SK-N-SH (cell line): ENCODE data around the gene GRB2. TPM values are rescaled to one million over a fixed set of nuclear protein-coding genes. Genes with fewer than 3 reads are reported as not detected.
"Not testable (repeated sequence)": the region's sequence is repeated elsewhere in the genome, so short reads cannot be mapped to it uniquely, and the experiment has no call there.

Experiments
- CTCF ChIA-PET: fragments of 300-600, 350-600 bp; formaldehyde crosslinking; extraction: SDS; loops from one replicate; lab custom pipeline; 2021; lab: Yijun Ruan, JAX
- POLR2A ChIA-PET: fragments of 350-600 bp; sonication (Branson Sonifier 250); formaldehyde crosslinking; extraction: SDS; loops from one replicate; lab custom pipeline; 2020; ENCODE audit warnings: antibody characterized with exemption, inconsistent platforms; lab: Yijun Ruan, JAX
- DNase-seq: peaks from one replicate; pipeline ENCODE4 v3.0.0; 2012
- H2AFZ ChIP-seq: fragments of 200-600 bp; sonication (generic); 2 replicates; pipeline ENCODE4 v1.8.1; 2016; ENCODE audit warnings: antibody characterized with exemption, mild to moderate bottlenecking, low read depth
- H3F3A ChIP-seq: fragments of 200-600 bp; sonication (generic); replicated peaks from 2 replicates; pipeline ENCODE3; 2016; ENCODE audit warnings: antibody characterized with exemption, mild to moderate bottlenecking; ENCODE audit not compliant: insufficient read depth
- H3K27ac ChIP-seq, 2 experiments: fragments of 200-500 bp in 1 of 2; fragments of 200-600 bp in 1 of 2; sonication (Bioruptor generic) in 1 of 2; sonication (generic), shearing (Covaris generic) in 1 of 2; 2 replicates each; pipeline versions ENCODE4 v1.5.1 to v1.6.1; 2014 to 2016; ENCODE audit warnings: low read depth in 2 of 2, inconsistent platforms in 1 of 2, low read length in 1 of 2, mild to moderate bottlenecking in 1 of 2, mixed read lengths in 1 of 2
- H3K27me3 ChIP-seq: fragments of 200-600 bp; sonication (generic), shearing (Covaris generic); 2 replicates; pipeline ENCODE4 v1.6.1; 2016; ENCODE audit warnings: mixed run types; ENCODE audit not compliant: insufficient read depth
- H3K36me3 ChIP-seq, 2 experiments: fragments of 200-500 bp in 1 of 2; fragments of 200-600 bp in 1 of 2; sonication (Bioruptor generic) in 1 of 2; sonication (generic) in 1 of 2; replicated peaks in 1 of 2; 2 replicates each; pipeline versions ENCODE3 to v1.5.1; 2014 to 2016; ENCODE audit warnings: low read length in 1 of 2, mild to moderate bottlenecking in 1 of 2; ENCODE audit not compliant: insufficient read depth in 2 of 2, control insufficient read depth in 1 of 2
- H3K4me1 ChIP-seq, 2 experiments: fragments of 200-500 bp in 1 of 2; fragments of 200-600 bp in 1 of 2; sonication (Bioruptor generic) in 1 of 2; sonication (generic), shearing (Covaris generic) in 1 of 2; 2 replicates each; pipeline versions ENCODE4 v1.5.1 to v1.6.1; 2014 to 2016; ENCODE audit warnings: low read depth in 1 of 2, low read length in 1 of 2, mixed run types in 1 of 2; ENCODE audit not compliant: insufficient read depth in 2 of 2, control insufficient read depth in 1 of 2
- H3K4me2 ChIP-seq: fragments of 200-600 bp; sonication (generic), shearing (Covaris generic); 2 replicates; pipeline ENCODE4 v1.6.1; 2017; ENCODE audit warnings: mixed run types
- H3K4me3 ChIP-seq, 2 experiments: fragments of 200-500 bp in 1 of 2; fragments of 200-600 bp in 1 of 2; sonication (Bioruptor generic) in 1 of 2; sonication (generic), shearing (Covaris generic) in 1 of 2; 2 replicates each; pipeline versions ENCODE4 v1.5.1 to v1.8.1; 2014 to 2016; ENCODE audit warnings: low read depth in 2 of 2, inconsistent platforms in 1 of 2, low read length in 1 of 2, mild to moderate bottlenecking in 1 of 2, mixed read lengths in 1 of 2, moderate library complexity in 1 of 2
- H3K79me2 ChIP-seq: fragments of 200-600 bp; sonication (generic); 2 replicates; pipeline ENCODE4 v1.8.1; 2017; ENCODE audit warnings: mild to moderate bottlenecking; ENCODE audit not compliant: insufficient read depth
- H3K9ac ChIP-seq: fragments of 200-600 bp; sonication (generic); 2 replicates; pipeline ENCODE4 v1.6.1; 2017; ENCODE audit warnings: mixed run types
- H3K9me2 ChIP-seq: fragments of 200-600 bp; sonication (generic); 2 replicates; pipeline ENCODE4 v1.6.1; 2017; ENCODE audit warnings: mixed run types
- H3K9me3 ChIP-seq: fragments of 200-600 bp; sonication (generic); 2 replicates; pipeline ENCODE4 v1.6.1; 2017; ENCODE audit warnings: mixed run types, mild to moderate bottlenecking, moderate library complexity
- H4K20me1 ChIP-seq: fragments of 200-600 bp; sonication (generic); 2 replicates; pipeline ENCODE4 v1.6.1; 2017; ENCODE audit warnings: mild to moderate bottlenecking, mixed run types; ENCODE audit not compliant: insufficient read depth
- JUND ChIP-seq: IDR thresholded peaks from 2 replicates; pipeline ENCODE4 v1.4.0; 2012
- NFIC ChIP-seq: IDR thresholded peaks from 2 replicates; pipeline ENCODE4 v1.4.0; 2012; ENCODE audit warnings: borderline replicate concordance
- RFX5 ChIP-seq: IDR thresholded peaks from 2 replicates; pipeline ENCODE4 v1.6.1; 2012; ENCODE audit warnings: mild to moderate bottlenecking, improper control_type of control experiment, low read length
- SMC3 ChIP-seq: IDR thresholded peaks from 2 replicates; pipeline ENCODE4 v1.6.1; 2012; ENCODE audit warnings: low read depth, low read length, improper control_type of control experiment
- TCF12 ChIP-seq: IDR thresholded peaks from 2 replicates; pipeline ENCODE4 v1.4.0; 2012
- USF2 ChIP-seq: fragments of 150-350 bp; IDR thresholded peaks from 2 replicates; pipeline ENCODE4 v1.6.1; 2017; ENCODE audit warnings: antibody characterized with exemption, low read length, low read depth, borderline replicate concordance
- WGBS: methylation state at CpG from one replicate; pipeline ENCODE4 v1.1.6; 2017; ENCODE audit warnings: low lambda C conversion rate; 5-methylcytosine and 5-hydroxymethylcytosine counted together
- polyA plus RNA-seq, 3 experiments: library from polyadenylated mRNA; depleted of rRNA; stranded (reverse); fragments of >200 nt; gene quantifications; 2 replicates each; pipeline ENCODE4 v1.2.3, GENCODE V29; 2012
- TF ChIP-seq, protein P1 (sequence below): fragments of 150-350 bp; IDR thresholded peaks from 2 replicates; pipeline ENCODE4 v1.6.1; 2016; ENCODE audit warnings: mild to moderate bottlenecking, low read depth, low read length

The GRB2 gene
- polyA plus RNA-seq, 1 of the 3 experiments (the other 2 are of a cell fraction), result 89.6 TPM

DNA sequence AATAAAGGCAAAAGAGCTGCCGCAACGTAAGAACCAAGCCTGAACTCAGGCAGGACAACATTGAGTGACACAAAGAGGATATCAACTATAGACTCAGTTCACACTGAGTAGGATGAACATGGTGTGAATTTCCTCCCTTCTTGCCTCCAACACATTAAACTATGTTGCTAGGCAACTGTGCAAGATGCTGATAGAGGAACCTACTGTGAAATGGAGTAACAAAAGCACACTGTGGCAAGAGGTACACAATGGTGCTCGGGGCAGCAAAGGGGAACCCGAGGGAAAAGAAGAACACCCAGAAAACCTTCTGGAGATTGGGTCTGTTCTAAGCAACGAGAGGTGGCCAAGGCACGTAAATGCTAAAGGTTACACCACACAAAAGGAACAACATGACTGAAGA lies 34.1 kb downstream of the GRB2 start (continued):
- TF ChIP-seq JUND (no peak), SMC3 (no peak), TCF12 (no peak), RFX5 (no peak), USF2 (no peak)
- TF ChIP-seq, protein P1, sequence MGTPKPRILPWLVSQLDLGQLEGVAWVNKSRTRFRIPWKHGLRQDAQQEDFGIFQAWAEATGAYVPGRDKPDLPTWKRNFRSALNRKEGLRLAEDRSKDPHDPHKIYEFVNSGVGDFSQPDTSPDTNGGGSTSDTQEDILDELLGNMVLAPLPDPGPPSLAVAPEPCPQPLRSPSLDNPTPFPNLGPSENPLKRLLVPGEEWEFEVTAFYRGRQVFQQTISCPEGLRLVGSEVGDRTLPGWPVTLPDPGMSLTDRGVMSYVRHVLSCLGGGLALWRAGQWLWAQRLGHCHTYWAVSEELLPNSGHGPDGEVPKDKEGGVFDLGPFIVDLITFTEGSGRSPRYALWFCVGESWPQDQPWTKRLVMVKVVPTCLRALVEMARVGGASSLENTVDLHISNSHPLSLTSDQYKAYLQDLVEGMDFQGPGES, result no peak

DNA sequence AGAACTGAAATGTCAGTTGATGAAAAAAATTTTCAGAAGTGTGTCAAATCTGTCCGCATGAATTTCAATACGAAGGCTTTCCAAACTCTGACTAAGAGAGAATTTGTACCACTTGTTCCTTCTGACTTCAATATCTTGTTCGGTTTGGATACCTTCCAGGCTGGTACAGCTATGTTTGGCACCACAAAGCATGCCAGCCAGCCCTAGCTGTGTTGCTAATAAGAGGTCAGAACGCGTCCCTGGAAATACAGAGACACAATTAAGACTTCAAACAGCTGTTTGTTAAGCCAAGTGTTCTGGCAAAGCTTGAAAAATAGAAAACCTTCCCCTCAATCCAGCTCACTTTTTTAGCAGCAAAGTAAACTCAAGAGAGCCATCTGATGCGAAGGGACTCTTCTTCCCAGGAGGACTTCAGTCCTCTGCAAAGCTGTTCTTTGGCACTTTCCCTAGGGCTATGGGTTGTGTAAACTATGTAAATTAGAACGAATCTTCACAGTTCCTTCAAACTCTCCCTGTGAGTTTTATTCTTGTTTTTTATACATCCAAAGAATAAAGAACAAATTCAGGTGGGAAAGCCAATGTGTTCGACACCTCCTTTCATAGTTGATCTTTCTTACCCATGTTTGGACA lies 35.1 kb downstream of the GRB2 start:
- 0 out of 2 replicates have a peak, but pooled peaks have one; percentile 21 for TF ChIP-seq NFIC
- no peak for TF ChIP-seq RFX5
- peak overlapping the region in 1 of 2 experiments; percentile 2; a peak in 1 of 4 replicates for H3K27ac ChIP-seq
- peaks cover 99% of the 10 kb centered on the region for H4K20me1 ChIP-seq
- ChIA-PET POLR2A (no interaction called here), CTCF (interaction anchor here (1.0 to 1.8 kb wide), 7 partner anchors 10 to 99 kb away, joined by 3 to 7 read pairs (median 4); partner anchors contain the start of genes MIF4GD and SLC25A19)
- H3K27me3 ChIP-seq, result no peaks in the 10 kb centered on the region
- no peaks in the 10 kb centered on the region for H3K9me2 ChIP-seq
- H3K4me3 ChIP-seq, result no peak overlapping the region
- no peak for DNase-seq
- H3F3A ChIP-seq, result peaks cover 6% of the 10 kb centered on the region
- H3K9ac ChIP-seq, result no peak overlapping the region
- H3K4me2 ChIP-seq, result no peak overlapping the region
- WGBS, result 73% methylated on average over 8 of the region's 8 CpGs
- peaks cover 98% of the 10 kb centered on the region for H3K79me2 ChIP-seq
- no peaks in the 10 kb centered on the region for H3K9me3 ChIP-seq
- no peak overlapping the region for H2AFZ ChIP-seq
- peaks cover 5 to 12% of the 10 kb centered on the region in 2 experiments; a peak in 3 of 4 replicates for H3K4me1 ChIP-seq
- peaks cover 0 to 11% of the 10 kb centered on the region in 2 experiments for H3K36me3 ChIP-seq

DNA sequence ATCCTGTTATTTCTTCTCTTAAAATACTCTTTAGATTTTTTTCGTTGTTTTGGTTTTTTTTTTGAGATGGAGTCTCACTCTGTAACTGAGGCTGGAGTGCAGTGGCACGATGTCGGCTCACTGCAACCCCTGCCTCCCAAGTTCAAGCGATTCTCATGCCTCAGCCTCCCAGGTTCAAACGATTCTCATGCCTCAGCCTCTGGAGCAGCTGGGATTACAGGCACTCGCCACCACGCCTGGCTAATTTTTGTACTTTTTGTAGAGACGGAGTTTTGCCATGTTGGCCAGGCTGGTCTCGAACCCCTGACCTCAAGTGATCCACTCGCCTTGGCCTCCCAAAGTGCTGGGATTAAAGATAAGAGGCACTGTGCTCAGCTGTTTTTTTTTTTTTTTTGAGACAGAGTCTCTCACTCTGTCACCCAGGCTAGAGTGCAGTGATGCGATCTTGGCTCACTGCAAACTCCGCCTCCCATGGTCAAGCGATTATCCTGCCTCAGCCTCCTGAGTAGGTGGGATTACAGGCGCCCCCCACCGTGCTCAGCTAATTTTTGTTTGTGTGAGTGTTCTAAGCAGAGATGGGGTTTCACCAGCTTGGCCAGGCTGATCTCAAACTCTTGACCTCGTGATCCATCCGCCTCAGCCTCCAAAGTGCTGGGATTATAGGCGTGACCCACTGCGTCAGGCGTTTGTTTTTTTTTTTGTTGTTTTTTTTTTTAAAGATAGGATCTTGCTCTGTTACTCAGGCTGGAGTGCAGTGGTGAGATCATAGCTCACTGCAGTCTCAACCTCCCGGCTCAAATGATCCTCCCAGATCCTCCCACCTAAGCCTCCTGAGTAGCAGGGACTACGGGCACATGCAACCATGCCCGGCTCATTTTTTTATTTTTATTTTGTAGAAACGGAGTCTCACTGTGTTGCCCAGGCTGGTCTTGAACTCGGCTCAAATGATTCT lies 37.4 kb downstream of the GRB2 start:
- H3K36me3 ChIP-seq, H3K27ac ChIP-seq, H3K9me2 ChIP-seq, H3K4me2 ChIP-seq, H3K27me3 ChIP-seq, H3K9me3 ChIP-seq, H3K4me3 ChIP-seq, H2AFZ ChIP-seq, POLR2A ChIA-PET, DNase-seq, H3K9ac ChIP-seq: not testable (repeated sequence)
- CTCF ChIA-PET, result interaction anchor here (1.1 to 1.8 kb wide), 2 partner anchors 11 to 45 kb away, joined by 3 to 6 read pairs; no protein-coding TSS in a partner anchor
- peaks cover 98% of the 10 kb centered on the region for H3K79me2 ChIP-seq
- H4K20me1 ChIP-seq, result peaks cover 100% of the 10 kb centered on the region
- H3F3A ChIP-seq, result peaks cover 20% of the 10 kb centered on the region
- peaks cover 8 to 28% of the 10 kb centered on the region in 2 experiments; a peak in 3 of 4 replicates for H3K4me1 ChIP-seq
- WGBS, result 86% methylated on average over 25 of the region's 25 CpGs
